Ascending aorta (tissue), 2 donors: Measurements from ENCODE around the gene NOD1. TPM values are rescaled to one million over a fixed set of nuclear protein-coding genes. Genes with fewer than 3 reads are reported as not detected.

Source experiments
- DNase-seq, 2 donors: peaks; one replicate each; pipeline ENCODE4 v3.0.0-alpha.2; 2019; ENCODE audit warnings: low spot score in 2 of 2
- H3K27ac ChIP-seq, 2 donors: fragments of 200-600 bp; sonication (generic); one replicate each; pipeline ENCODE4 v1.5.1; 2016 to 2017; ENCODE audit warnings: mild to moderate bottlenecking in 1 of 2
- H3K27me3 ChIP-seq: fragments of 200-600 bp; sonication (generic); one replicate; pipeline ENCODE4 v1.5.1; 2017
- H3K36me3 ChIP-seq, 2 donors: fragments of 200-600 bp; sonication (generic); one replicate each; pipeline ENCODE4 v1.5.1; 2016
- H3K4me1 ChIP-seq, 2 donors: fragments of 200-600 bp; sonication (generic); one replicate each; pipeline ENCODE4 v1.5.1; 2016 to 2017; ENCODE audit warnings: mild to moderate bottlenecking in 1 of 2
- H3K4me3 ChIP-seq, 2 donors: fragments of 200-600 bp; sonication (generic); one replicate each; pipeline ENCODE4 v1.5.1; 2016 to 2017; ENCODE audit warnings: mild to moderate bottlenecking in 1 of 2
- H3K9me3 ChIP-seq, 2 donors: fragments of 200-600 bp; sonication (generic); one replicate each; pipeline ENCODE4 v1.5.1; 2016
- CTCF ChIP-seq, 3 experiments: fragments of 200-600 bp in 2 of 3; fragments of 450-650 bp in 1 of 3; sonication (generic) in 2 of 3; IDR thresholded peaks; one replicate each; pipeline ENCODE4 v1.5.1; 2016 to 2019; ENCODE audit warnings: antibody characterized with exemption in 3 of 3, mild to moderate bottlenecking in 1 of 3, moderate library complexity in 1 of 3
- intact Hi-C: fragments of 100-400 bp; cut with DNase I; formaldehyde crosslinking; loops from one replicate; pipeline ENCODE4 v1.15.1; 2023
- total RNA-seq: library from RNA; depleted of rRNA; stranded (reverse); fragments of >200 nt; gene quantifications from one replicate; pipeline ENCODE4 v1.1.0, GENCODE V29; 2016

The NOD1 gene
- total RNA-seq, 1 donor from 2014 or later = 20.0 TPM

- intact Hi-C loops = no loop called here
- Histone ChIP-seq H3K27me3 (no peaks in the 10 kb centered on the region), H3K4me3 (no peak overlapping the region), H3K36me3 (no peaks in the 10 kb centered on the region), H3K4me1 (peaks cover 14 to 33% of the 10 kb centered on the region in 2 donors), H3K27ac (no peak overlapping the region), H3K9me3 (no peaks in the 10 kb centered on the region)
- DNase-seq = peak in 1 of 2 donors; percentile 30
- TF ChIP-seq CTCF (IDR thresholded peaks at IDR 0.05) = no peak
These were observed 12.3 kb downstream of the NOD1 start for GRCh38 chr7:30466266-30466665.

GRCh38 chr7:30465811-30466180 is 12.8 kb downstream of the NOD1 start:
- Histone ChIP-seq H3K4me3 (no peak overlapping the region), H3K27me3 (no peaks in the 10 kb centered on the region), H3K27ac (no peak overlapping the region), H3K4me1 (peaks cover 14 to 29% of the 10 kb centered on the region in 2 donors), H3K9me3 (no peaks in the 10 kb centered on the region), H3K36me3 (no peaks in the 10 kb centered on the region)
- intact Hi-C loops = no loop called here
- DNase-seq = peak in 1 of 2 donors; percentile 45
- no peak for TF ChIP-seq CTCF (IDR thresholded peaks at IDR 0.05)

GRCh38 chr7:30465046-30465810 is 13.4 kb downstream of the NOD1 start:
- DNase-seq = peak in 1 of 2 donors; percentile 54
- TF ChIP-seq CTCF (IDR thresholded peaks at IDR 0.05) = no peak
- no peaks in the 10 kb centered on the region for H3K36me3 ChIP-seq
- intact Hi-C loops = no loop called here
- peaks cover 14 to 24% of the 10 kb centered on the region in 2 donors for H3K4me1 ChIP-seq
- no peaks in the 10 kb centered on the region for H3K27me3 ChIP-seq
- H3K9me3 ChIP-seq = no peaks in the 10 kb centered on the region
- H3K4me3 ChIP-seq = no peak overlapping the region
- H3K27ac ChIP-seq = no peak overlapping the region

- H3K9me3 ChIP-seq = no peaks in the 10 kb centered on the region
- intact Hi-C loops = no loop called here
- H3K36me3 ChIP-seq = no peaks in the 10 kb centered on the region
- H3K4me1 ChIP-seq = peaks cover 7 to 15% of the 10 kb centered on the region in 2 donors
- H3K4me3 ChIP-seq = no peak overlapping the region
- no peak for TF ChIP-seq CTCF (IDR thresholded peaks at IDR 0.05)
- no peak for DNase-seq
- H3K27me3 ChIP-seq = no peaks in the 10 kb centered on the region
- H3K27ac ChIP-seq = peak overlapping the region in 1 of 2 donors; percentile 1
These were observed 14.3 kb downstream of the NOD1 start for GRCh38 chr7:30464231-30464671.

GRCh38 chr7:30463405-30464145 is 15.0 kb downstream of the NOD1 start:
- Histone ChIP-seq H3K4me1 (peaks cover 2 to 9% of the 10 kb centered on the region in 2 donors), H3K27me3 (no peaks in the 10 kb centered on the region), H3K27ac (no peak overlapping the region), H3K36me3 (no peaks in the 10 kb centered on the region), H3K9me3 (no peaks in the 10 kb centered on the region), H3K4me3 (no peak overlapping the region)
- intact Hi-C loops = no loop called here
- TF ChIP-seq CTCF (IDR thresholded peaks at IDR 0.05) = no peak
- DNase-seq = no peak
